Epithelial cell of prostate (primary cell): ENCODE measurements around the gene TFAP2A.
A peak's percentile ranks its signal among the peaks of the same experiment; 100 is the strongest.

Source experiments
- DNase-seq: peaks from one replicate; pipeline ENCODE4 v3.0.0-alpha.2; 2011; ENCODE audit warnings: low read depth, low spot score
- H3K27ac ChIP-seq: fragments of 450-650 bp; 2 replicates; pipeline ENCODE4 v1.5.1; 2017; ENCODE audit warnings: mild to moderate bottlenecking

The TFAP2A gene

DNA sequence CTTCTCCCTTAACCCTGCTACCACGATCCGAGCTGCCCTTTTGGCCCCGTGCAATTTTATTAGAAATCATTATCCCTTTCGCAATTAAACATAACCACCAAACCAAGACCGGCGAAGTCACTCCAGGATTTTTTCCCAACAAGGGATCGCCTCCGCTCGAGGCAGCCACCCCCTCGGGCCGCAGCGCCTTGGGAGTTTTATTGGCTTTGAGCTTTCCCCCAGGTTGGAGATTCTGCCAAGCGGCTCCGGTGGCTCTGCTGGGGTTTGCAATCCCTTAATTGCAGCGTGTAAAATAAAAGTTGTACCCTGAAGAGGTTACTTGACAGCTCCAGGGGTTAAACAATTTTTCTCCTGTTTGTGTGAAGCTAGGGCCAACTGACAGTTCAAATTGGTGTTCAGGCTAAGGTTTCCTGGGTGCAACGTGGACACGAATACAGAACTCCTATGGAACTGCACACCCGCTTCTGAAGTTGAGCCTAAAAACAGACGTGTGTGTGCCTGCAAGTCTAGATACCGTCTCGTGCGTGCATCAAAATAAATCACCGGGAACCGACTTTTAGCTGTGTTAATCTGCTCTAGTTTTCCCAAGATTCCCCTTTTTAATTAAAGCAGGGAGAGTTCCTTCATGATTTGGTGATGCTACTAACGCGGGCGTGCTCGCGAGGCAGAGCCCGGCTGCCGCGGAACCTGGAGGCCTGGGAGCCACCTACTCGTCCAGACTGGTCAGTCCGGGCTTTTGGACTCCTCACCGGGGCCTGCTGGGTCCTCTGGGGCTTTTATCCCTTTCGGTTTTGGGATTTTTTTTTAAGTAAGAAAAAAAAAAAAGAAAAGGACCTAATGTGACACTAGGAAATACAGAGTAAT, 975 bp upstream of the TFAP2A start:
- H3K27ac ChIP-seq = peak overlapping the region; percentile 97
- no peak for DNase-seq

DNA sequence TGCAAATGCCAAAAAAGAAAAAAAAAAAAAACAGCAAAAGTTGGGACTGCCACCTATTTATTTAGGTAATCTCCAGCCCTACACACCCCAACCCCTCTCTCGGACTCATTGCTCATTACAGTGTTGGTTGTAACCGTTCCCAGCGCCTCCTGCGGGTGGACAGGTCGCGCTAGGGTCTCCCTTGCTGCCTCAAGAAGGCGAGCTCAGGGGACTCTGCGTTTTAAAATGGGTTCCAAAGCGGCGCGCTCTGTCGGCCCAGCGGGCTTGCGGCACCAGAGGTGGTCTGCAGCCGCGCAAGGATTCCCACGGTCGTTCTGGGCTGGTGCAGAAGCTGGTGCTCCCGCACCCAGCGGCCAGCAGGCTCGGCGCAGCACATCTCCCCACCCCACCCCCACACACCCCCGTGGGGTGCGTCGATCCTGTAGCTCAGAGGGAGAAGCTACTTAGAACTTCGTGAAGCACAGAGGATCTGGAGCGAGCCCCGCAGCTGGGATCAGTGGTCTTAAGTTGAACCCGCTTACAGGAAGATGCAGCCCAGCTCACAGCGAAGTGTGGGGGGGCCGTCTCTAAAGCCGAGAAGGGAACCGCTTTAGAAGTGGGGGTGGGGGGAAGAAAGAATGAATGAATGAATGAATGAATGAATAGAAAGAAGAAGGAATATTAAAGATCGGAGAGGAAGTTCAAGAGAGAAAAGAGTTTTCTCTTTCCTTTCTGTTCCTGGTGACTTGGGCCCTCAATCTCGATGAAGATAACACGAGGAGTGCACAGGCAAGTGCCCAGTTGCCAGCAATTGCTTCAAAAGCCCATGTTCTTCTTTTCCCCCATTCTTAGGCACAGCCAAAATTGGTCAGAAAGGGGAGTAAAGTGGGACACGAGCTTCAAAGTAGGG, 780 bp downstream of the TFAP2A start:
- no peak for DNase-seq
- peak overlapping the region; percentile 97 for H3K27ac ChIP-seq

GRCh38 chr6:10413262-10413849, 1.5 kb downstream of the TFAP2A start:
- no peak for DNase-seq
- peak overlapping the region; percentile 97 for H3K27ac ChIP-seq

- DNase-seq = no peak
- peak overlapping the region; percentile 97 for H3K27ac ChIP-seq
Observed at GRCh38 chr6:10412461-10413261, 2.2 kb downstream of the TFAP2A start.

GRCh38 chr6:10411971-10412460, 2.9 kb downstream of the TFAP2A start:
- DNase-seq = no peak
- peak overlapping the region; percentile 97 for H3K27ac ChIP-seq

- H3K27ac ChIP-seq = peak overlapping the region; percentile 97
- DNase-seq = no peak
Observed at GRCh38 chr6:10411131-10411970, 3.5 kb downstream of the TFAP2A start.

DNA sequence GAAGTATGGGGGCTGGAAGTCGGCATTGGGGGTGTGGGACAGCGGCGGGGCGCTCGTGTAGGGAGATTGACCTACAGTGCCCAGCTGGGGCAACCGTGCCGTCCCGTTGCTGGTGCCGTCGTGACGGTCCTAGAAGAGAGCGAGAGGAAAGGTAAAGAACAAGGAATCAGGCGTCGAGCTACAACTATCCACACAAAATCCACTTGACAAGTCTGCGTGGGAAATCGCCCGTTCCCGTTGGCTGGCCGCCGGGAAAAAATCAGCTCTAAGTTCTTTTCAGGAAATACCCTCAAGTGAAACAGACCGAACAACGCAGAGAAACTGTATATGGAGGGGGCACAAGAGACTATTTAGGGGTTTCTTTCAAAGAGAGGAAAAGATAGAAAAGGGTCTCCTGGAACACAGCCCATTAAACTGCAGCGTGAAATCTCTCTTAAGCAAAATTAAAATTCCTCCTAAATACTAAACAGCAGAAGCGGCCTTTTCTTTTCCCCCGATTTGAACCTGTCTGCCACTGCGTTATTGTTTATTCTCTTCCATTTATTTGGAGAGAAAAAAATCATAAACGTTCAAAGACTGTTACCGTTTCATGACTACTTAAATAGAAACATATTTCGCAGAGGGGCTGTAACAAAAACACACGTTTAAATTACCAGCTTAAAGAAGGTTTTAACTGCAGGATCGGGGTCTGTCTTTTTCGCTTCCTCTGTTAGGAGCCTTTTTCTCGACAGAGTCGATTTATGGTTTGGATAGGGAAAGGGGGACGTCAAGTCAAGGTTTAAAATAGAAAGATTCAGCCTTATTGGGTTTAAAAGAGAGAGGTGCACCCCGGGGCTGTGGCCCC, 4.4 kb downstream of the TFAP2A start:
- H3K27ac ChIP-seq = peak overlapping the region; percentile 97
- no peak for DNase-seq

GRCh38 chr6:10409731-10410206, 5.1 kb downstream of the TFAP2A start:
- no peak for DNase-seq
- peak overlapping the region; percentile 97 for H3K27ac ChIP-seq

- peak overlapping the region; percentile 97 for H3K27ac ChIP-seq
- no peak for DNase-seq
Observed at GRCh38 chr6:10409233-10409721, 5.6 kb downstream of the TFAP2A start.

- peak overlapping the region; percentile 97 for H3K27ac ChIP-seq
- DNase-seq = no peak
Observed at GRCh38 chr6:10408457-10408856, 6.4 kb downstream of the TFAP2A start.

- H3K27ac ChIP-seq = peak overlapping the region; percentile 97
- DNase-seq = no peak
Observed at GRCh38 chr6:10407674-10408054, 7.2 kb downstream of the TFAP2A start.

- DNase-seq = no peak
- peak overlapping the region; percentile 97 for H3K27ac ChIP-seq
Observed at GRCh38 chr6:10407018-10407673, 7.7 kb downstream of the TFAP2A start.

GRCh38 chr6:10406556-10406955, 8.3 kb downstream of the TFAP2A start:
- no peak for DNase-seq
- H3K27ac ChIP-seq = peak overlapping the region; percentile 97

GRCh38 chr6:10405513-10405900, 9.4 kb downstream of the TFAP2A start:
- no peak for DNase-seq
- H3K27ac ChIP-seq = peak overlapping the region; percentile 97

GRCh38 chr6:10404799-10405512, 9.9 kb downstream of the TFAP2A start:
- no peak for DNase-seq
- H3K27ac ChIP-seq = peak overlapping the region; percentile 97

- H3K27ac ChIP-seq = peak overlapping the region; percentile 97
- peak; percentile 86 for DNase-seq
Observed at GRCh38 chr6:10404107-10404798, 10.6 kb downstream of the TFAP2A start.
